IPS DF 4.7 (cell line): ENCODE measurements around the gene CFAP74.

Experiments used
- DNase-seq: peaks from one replicate; pipeline ENCODE4 v3.0.0-alpha.2; 2013; ENCODE audit warnings: low spot score; ENCODE audit errors: extremely low read depth

CFAP74 gene

DNA sequence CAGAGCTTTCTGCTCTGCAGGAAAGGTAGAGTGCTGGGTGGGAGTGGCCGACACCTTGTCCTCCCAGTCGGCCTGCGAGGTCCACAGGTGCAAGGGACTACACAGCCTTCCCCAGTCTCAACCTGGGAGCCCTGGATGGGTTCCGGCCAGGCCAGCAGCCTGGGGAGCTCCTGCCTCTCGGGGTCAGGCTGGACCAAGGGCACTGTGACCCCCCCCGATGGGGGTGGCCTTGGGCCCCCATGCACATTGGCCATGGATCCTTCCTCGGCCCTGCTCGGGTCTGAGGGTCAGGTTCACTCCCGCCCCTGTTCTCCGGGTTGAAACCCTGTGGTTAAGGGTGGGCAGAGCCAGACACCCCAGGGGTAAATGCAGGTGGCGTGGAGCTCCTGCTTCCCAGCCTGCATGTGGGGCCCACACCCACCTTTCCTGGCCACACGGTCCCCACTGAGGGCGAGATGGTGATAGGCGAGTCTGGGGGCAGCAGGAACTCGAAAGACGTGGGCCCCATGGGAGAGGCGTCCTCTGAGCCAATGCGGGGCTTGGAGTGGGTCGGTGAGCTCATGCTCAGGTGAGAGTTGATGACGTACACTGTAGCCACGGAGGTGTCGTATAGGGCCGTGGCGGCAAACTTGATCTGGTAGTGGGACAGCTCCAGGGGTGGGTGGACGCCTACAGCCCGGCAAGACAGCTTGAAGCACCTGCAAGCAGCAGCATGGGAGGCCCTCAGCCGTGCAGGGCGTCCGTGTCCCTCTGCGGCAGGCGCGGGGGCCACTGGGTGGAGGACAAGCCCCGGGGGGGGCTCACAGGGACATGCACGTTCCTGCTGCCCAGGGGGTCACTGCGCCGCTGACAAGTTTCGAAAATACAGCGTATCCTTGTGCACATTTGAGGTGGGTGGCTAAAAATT, 73.7 kb downstream of the CFAP74 start:
- no peak for DNase-seq

GRCh38 chr1:1929102-1929638, 74.4 kb downstream of the CFAP74 start:
- DNase-seq: no peak

GRCh38 chr1:1928231-1929101, 75.1 kb downstream of the CFAP74 start:
- DNase-seq: no peak

GRCh38 chr1:1927751-1928150, 75.8 kb downstream of the CFAP74 start:
- DNase-seq: no peak

GRCh38 chr1:1926886-1927660, 76.5 kb downstream of the CFAP74 start:
- no peak for DNase-seq

- no peak for DNase-seq
These were observed 77.2 kb downstream of the CFAP74 start for GRCh38 chr1:1926346-1926811.

GRCh38 chr1:1925437-1926345, 77.9 kb downstream of the CFAP74 start:
- no peak for DNase-seq

- DNase-seq: no peak
These were observed 78.7 kb downstream of the CFAP74 start for GRCh38 chr1:1924849-1925248.

DNA sequence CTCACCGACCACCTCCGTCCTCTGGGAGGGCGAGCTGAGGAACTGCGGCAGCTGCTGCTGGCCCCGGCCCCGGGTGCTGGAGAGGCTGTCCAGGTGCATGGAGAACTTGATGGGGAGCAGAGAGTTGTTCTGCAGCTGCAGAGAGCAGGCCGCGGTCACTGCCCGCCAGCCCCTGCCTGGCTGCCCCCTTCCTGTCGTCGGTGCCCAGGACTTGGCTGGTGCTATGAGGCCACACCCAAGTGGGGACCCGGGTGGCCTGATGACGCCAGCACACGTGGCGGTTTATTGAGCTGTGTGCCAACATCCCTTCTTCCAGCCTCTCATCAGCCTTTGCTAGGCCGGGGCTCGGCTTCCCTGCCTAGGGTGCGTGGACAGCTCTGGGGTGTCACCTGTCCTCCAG, 79.2 kb downstream of the CFAP74 start:
- DNase-seq: no peak

GRCh38 chr1:1922956-1923833, 80.4 kb downstream of the CFAP74 start:
- DNase-seq: no peak

DNA sequence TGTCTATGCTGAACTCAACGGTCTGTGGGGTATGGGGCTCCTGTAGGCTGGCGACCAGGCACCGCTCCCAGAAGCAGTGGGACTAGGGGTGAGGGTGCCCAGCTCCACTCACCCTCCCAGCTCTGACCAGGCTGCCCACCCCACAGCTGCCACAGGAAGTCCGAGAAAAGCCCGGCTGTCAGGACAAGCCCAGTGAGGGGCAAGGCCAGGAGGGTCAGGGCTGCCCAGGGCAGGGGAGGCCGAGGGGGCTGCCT, 81.0 kb downstream of the CFAP74 start:
- DNase-seq: no peak

GRCh38 chr1:1921901-1922701, 81.5 kb downstream of the CFAP74 start:
- no peak for DNase-seq

GRCh38 chr1:1921459-1921862, 82.1 kb downstream of the CFAP74 start:
- DNase-seq: no peak

DNA sequence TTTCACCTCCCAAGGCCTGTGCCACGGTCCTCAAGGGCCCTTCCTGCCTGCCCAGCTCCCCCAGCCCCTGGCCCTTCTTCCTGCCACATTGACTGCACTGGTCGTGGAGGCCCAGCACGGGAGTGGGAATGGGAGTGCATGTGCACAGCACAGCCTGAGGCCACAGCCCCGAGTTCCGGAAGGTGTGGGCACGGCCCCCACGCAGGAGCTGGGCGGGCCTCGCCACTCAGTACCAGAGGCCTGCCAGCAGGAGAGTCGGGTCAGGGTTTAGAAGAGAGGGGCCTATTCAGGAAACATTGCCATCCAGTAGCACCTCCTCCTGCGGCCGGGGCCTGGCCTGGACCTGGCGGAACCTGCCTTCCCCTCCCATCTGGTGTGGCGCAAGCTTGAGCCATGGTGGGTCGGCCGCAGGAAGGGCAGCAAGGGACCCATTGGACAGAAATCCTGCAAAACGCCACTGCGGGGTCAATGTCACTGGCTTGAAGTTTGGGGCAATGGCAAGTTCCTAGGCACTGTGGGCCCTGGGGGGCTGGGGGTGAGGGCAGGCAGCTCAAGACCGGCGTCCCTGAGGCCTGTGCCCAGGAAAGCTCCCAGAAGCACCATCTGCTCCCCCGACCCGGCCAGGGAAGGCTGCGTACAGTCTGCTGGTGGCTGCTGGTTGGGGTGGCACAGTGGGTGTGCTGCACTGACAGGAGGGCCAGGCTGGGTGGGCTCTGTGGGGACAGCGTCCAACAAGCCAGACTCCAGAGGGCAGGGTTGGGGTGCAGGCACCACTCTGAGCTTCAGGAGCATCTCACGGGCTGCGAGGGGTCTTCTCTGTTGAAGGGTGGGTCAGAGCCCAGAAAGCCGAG, 82.8 kb downstream of the CFAP74 start:
- no peak for DNase-seq

DNA sequence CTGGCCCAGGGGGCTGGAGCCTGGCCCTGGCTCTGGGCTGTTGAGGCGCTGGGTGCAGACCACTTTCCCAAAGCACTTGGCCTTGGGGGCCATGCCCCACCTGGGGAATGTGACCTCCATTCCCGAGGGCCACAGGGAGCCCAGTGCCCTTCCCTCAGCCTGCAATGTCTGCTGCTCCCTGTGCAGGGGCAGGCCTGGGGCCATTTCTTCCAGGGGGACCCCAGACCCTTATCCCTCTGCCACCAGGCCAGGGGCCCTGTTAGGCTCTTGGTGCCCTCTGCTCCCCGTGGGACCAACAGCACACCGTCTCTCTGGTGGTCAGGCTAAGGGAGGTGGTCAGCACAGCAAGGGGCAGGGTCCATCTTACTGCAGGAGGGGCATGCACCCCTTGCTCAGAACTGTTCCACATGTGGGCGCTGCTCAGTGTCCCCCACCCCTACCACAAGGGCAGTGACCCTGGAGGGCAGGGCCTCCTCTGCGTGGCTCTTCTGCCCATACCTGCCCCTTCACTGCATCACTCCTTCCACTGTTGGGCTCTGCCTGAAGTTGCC, 83.5 kb downstream of the CFAP74 start:
- DNase-seq: no peak

GRCh38 chr1:1919304-1920056, 84.1 kb downstream of the CFAP74 start:
- DNase-seq: peak; percentile 91

GRCh38 chr1:1918901-1919303, 84.7 kb downstream of the CFAP74 start, which contains the start of gene TMEM52:
Gene TMEM52 (minus strand): TSS chr1:1919279. CDS start chr1:1919265, 14 bp downstream.
- no peak for DNase-seq
